Measurements from ENCODE around the gene GPR143.
A peak's percentile ranks its signal among the peaks of the same experiment; 100 is the strongest.

The GPR143 gene

DNA sequence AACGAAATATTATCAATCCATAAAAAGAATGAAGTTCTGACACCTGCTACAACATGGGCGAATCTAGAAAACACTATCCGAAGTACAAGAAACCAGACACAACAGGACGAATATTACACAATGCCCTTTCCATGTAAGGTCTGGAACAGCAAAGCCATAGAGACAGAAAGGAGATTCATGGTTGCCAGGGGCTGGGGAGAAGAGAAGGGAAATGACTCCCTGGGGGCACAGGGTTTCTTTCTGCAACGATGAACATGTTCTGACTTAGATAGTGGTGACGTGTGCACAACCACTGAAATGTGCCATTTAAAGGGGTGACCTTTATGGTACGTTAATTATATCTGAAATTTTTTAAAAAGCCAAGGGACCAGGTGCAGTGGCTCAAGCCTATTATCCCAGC is 28.3 kb downstream of the GPR143 start:
- no peak for TF ChIP-seq CTCF (IDR thresholded peaks at IDR 0.05; ENCODE audit: borderline replicate concordance, control extremely low read depth, extremely low read depth, insufficient read depth, missing control alignments)
- in situ Hi-C loops (cut with MboI; ENCODE audit: low sequenced_read_pairs, unreplicated experiment) = no loop called here
- DNase-seq (ENCODE audit: low spot score) = no peak

GRCh38 chrX:9730752-9731151 is 34.9 kb downstream of the GPR143 start:
- TF ChIP-seq CTCF (IDR thresholded peaks at IDR 0.05; ENCODE audit: borderline replicate concordance, control extremely low read depth, extremely low read depth, insufficient read depth, missing control alignments) = no peak
- peak; percentile 34 for DNase-seq (ENCODE audit: low spot score)
- in situ Hi-C loops (cut with MboI; ENCODE audit: low sequenced_read_pairs, unreplicated experiment) = no loop called here

- in situ Hi-C loops (cut with MboI; ENCODE audit: low sequenced_read_pairs, unreplicated experiment) = no loop called here
- no peak for TF ChIP-seq CTCF (IDR thresholded peaks at IDR 0.05; ENCODE audit: borderline replicate concordance, control extremely low read depth, extremely low read depth, insufficient read depth, missing control alignments)
- DNase-seq (ENCODE audit: low spot score) = no peak
These were observed 35.6 kb downstream of the GPR143 start for GRCh38 chrX:9730078-9730477.

GRCh38 chrX:9729171-9729885 is 36.3 kb downstream of the GPR143 start:
- DNase-seq (ENCODE audit: low spot score) = no peak
- in situ Hi-C loops (cut with MboI; ENCODE audit: low sequenced_read_pairs, unreplicated experiment) = no loop called here
- TF ChIP-seq CTCF (IDR thresholded peaks at IDR 0.05; ENCODE audit: borderline replicate concordance, control extremely low read depth, extremely low read depth, insufficient read depth, missing control alignments) = no peak

DNA sequence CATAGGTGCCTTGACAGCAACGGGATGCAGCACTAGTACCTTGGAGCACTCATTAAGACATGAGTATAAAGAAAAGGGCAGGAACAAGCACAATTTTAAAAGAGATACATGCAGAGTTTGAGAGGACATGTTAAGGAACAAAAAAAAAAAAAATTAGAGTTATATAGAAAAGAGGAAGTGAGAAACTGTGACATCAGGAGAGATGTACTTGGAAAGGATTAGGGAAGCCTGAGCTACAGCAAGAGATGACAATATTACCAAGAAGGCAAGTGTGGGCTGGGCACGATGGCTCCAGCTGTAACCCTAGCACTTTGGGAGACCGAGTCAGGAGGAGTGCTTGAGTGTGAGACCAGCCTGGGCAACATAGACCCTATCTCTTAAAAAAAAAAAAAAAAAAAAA is 37.4 kb downstream of the GPR143 start:
- no peak for TF ChIP-seq CTCF (IDR thresholded peaks at IDR 0.05; ENCODE audit: borderline replicate concordance, control extremely low read depth, extremely low read depth, insufficient read depth, missing control alignments)
- in situ Hi-C loops (cut with MboI; ENCODE audit: low sequenced_read_pairs, unreplicated experiment) = no loop called here
- no peak for DNase-seq (ENCODE audit: low spot score)

- DNase-seq (ENCODE audit: low spot score) = no peak
- in situ Hi-C loops (cut with MboI; ENCODE audit: low sequenced_read_pairs, unreplicated experiment) = loop anchor here (25.0 kb wide), 3 partner anchors 262 to 912 kb away; partner anchors contain the start of genes FAM9A and TBL1X
- no peak for TF ChIP-seq CTCF (IDR thresholded peaks at IDR 0.05; ENCODE audit: borderline replicate concordance, control extremely low read depth, extremely low read depth, insufficient read depth, missing control alignments)
These were observed 40.9 kb downstream of the GPR143 start for GRCh38 chrX:9724711-9725110.
